ENCODE measurements around the gene SPEM1.

The SPEM1 gene

GRCh38 chr17:7419819-7420610, at the start of gene SPEM1:
TSS of gene SPEM1 (plus strand) at chr17:7420324. CDS start at chr17:7420385, 61 bp downstream.
- no peak for DNase-seq

GRCh38 chr17:7370853-7371252, 49.3 kb upstream of the SPEM1 start:
- DNase-seq = no peak

- no peak for DNase-seq
Observed at GRCh38 chr17:7374353-7374752, 45.8 kb upstream of the SPEM1 start.

- DNase-seq = no peak
Observed at GRCh38 chr17:7379134-7379533, 41.0 kb upstream of the SPEM1 start.

- no peak for DNase-seq
Observed at GRCh38 chr17:7380321-7380720, 39.8 kb upstream of the SPEM1 start.

- DNase-seq = no peak
Observed at GRCh38 chr17:7380855-7381683, 39.1 kb upstream of the SPEM1 start, which contains the start of gene TNK1. TSS of gene TNK1 (plus strand) at chr17:7381089. CDS start at chr17:7382927, 1,838 bp downstream.

- no peak for DNase-seq
Observed at GRCh38 chr17:7382901-7383300, 37.2 kb upstream of the SPEM1 start.

GRCh38 chr17:7383371-7383741, 36.8 kb upstream of the SPEM1 start:
- no peak for DNase-seq

- peak; percentile 70 for DNase-seq
Observed at GRCh38 chr17:7383742-7384488, 36.2 kb upstream of the SPEM1 start.

- no peak for DNase-seq
Observed at GRCh38 chr17:7384489-7385081, 35.5 kb upstream of the SPEM1 start.

- DNase-seq = no peak
Observed at GRCh38 chr17:7388856-7389255, 31.3 kb upstream of the SPEM1 start.

GRCh38 chr17:7389924-7390910, 29.9 kb upstream of the SPEM1 start:
- DNase-seq = no peak

- DNase-seq = no peak
Observed at GRCh38 chr17:7391307-7391706, 28.8 kb upstream of the SPEM1 start.

GRCh38 chr17:7392696-7393612, 27.2 kb upstream of the SPEM1 start:
- DNase-seq = no peak

- peak; percentile 58 for DNase-seq
Observed at GRCh38 chr17:7393613-7394451, 26.3 kb upstream of the SPEM1 start.

- DNase-seq = peak; percentile 76
Observed at GRCh38 chr17:7394452-7395191, 25.5 kb upstream of the SPEM1 start, which contains the start of gene PLSCR3. TSS of gene PLSCR3 (minus strand) at chr17:7394525. CDS start at chr17:7394110, 415 bp downstream.

GRCh38 chr17:7396147-7396546, 24.0 kb upstream of the SPEM1 start:
- DNase-seq = no peak

GRCh38 chr17:7398612-7399011, 21.5 kb upstream of the SPEM1 start:
- DNase-seq = no peak

Data from activated gamma-delta T cell treated with Interleukin-2 at 50 U/mL for 16 hours (primary cell).